ENCODE measurements around the gene POGZ. TPM values are rescaled to one million over a fixed set of nuclear protein-coding genes. Genes with fewer than 3 reads are reported as not detected.

POGZ gene
- total and polyA plus RNA-seq, 2 of the 4 experiments (the other 2 are of a cell fraction) = 20.8 to 33.5 TPM

DNA sequence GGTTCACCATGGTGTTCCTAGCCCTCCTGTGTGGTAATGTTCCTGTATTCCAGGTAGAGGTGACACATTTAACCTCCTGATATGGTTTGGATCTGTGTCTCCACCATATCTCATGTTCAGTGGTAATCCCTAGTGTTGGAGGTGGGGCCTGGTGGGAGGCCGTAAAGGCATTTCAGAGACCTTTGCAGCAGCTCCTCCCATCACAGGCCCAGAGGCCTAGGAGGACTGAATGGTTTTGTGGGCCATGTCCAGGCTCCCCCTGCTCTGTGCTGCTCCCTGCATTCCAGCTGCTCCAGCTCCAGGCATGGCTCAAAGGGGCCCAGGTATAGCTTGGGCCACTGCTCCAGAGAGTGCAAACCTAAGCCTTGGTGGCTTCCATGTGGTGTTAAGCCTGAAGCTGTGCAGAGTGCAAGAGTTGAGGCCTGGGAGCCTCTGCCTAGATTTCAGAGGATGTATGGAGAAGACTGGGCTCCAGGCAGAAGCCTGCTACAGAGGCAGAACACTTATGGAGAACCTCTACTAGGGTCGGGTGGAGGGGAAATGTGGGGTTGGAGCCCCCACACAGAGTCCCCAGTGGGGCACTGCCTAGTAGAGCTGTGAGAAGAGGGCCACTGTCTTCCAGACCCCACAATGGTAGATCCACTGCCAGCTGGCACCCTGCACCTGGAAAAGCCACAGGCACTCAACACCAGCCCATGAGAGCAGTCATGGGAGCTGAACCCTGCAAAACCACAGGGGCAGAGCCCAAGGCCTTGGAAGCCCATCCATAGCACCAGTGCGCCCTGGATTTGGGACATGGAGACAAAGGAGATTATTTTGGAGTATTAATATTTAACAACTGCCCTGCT, 96.8 kb downstream of the POGZ start:
- no TSS peak for BruUV-seq (replicated peaks)
- H3K9ac ChIP-seq (ENCODE audit: low read depth, low read length) = no peak overlapping the region
- intact Hi-C loops (cut with micrococcal nuclease) (no loop called here), in situ Hi-C loops (cut with MboI; ENCODE audit: low sequenced_read_pairs) (no loop called here), dilution Hi-C loops (cut with HindIII; ENCODE audit: low sequenced_read_pairs, unreplicated experiment) (no loop called here)
- H4K91ac ChIP-seq (ENCODE audit: insufficient read depth, low read depth, low read length) = no peak overlapping the region
- no peak overlapping the region for H3K4me2 ChIP-seq (ENCODE audit: low read depth, low read length)
- ChIA-PET POLR2A (ENCODE audit: unreplicated experiment) (no interaction called here), CTCF (no interaction called here)
- no peak overlapping the region for H3K56ac ChIP-seq (ENCODE audit: extremely low read depth, insufficient read depth, low read length)
- H3K36me3 ChIP-seq (ENCODE audit: control insufficient read depth, insufficient read depth, low read length) = peaks cover 39% of the 10 kb centered on the region
- DNase-seq = no peak
- WGBS, 2 experiments (ENCODE audit: extremely low coverage in 2 of 2, insufficient read length in 1 of 2) = no CpG with 5 or more reads among the region's 3 CpGs
- TF ChIP-seq POLR2A (IDR thresholded peaks at IDR 0.05; ENCODE audit: low read depth, low read length) (no peak), NFE2L2 (IDR thresholded peaks at IDR 0.05; ENCODE audit: low read depth, low read length) (no peak), FOS (IDR thresholded peaks at IDR 0.05; ENCODE audit: low read depth, low read length) (no peak), RAD21 (IDR thresholded peaks at IDR 0.05; ENCODE audit: low read length) (no peak), BHLHE40 (IDR thresholded peaks at IDR 0.05; ENCODE audit: low read depth, low read length) (no peak), RFX5 (IDR thresholded peaks at IDR 0.05; ENCODE audit: low read depth, low read length) (no peak), MXI1 (IDR thresholded peaks at IDR 0.05; ENCODE audit: borderline replicate concordance, low read depth, low read length) (no peak), CHD1 (IDR thresholded peaks at IDR 0.05; ENCODE audit: low read depth, low read length) (no peak), MAFK (IDR thresholded peaks at IDR 0.05; ENCODE audit: low read depth, low read length) (no peak), CTCF (conservative IDR thresholded peaks at IDR 0.05; ENCODE audit: low read depth, low read length) (no peak), ELK1 (IDR thresholded peaks at IDR 0.05; ENCODE audit: borderline replicate concordance, low read depth, low read length) (no peak), USF2 (IDR thresholded peaks at IDR 0.05; ENCODE audit: low read depth, low read length) (no peak), MAZ (IDR thresholded peaks at IDR 0.05; ENCODE audit: borderline replicate concordance, low read depth, low read length) (no peak), RCOR1 (IDR thresholded peaks at IDR 0.05; ENCODE audit: insufficient replicate concordance, low read length) (no peak), SMC3 (IDR thresholded peaks at IDR 0.05; ENCODE audit: low read depth, low read length) (no peak), CEBPB (IDR thresholded peaks at IDR 0.05; ENCODE audit: low read depth, low read length) (no peak)
- H3K9me1 ChIP-seq (ENCODE audit: insufficient read depth, low read length) = peaks cover 5% of the 10 kb centered on the region; the same call in 1 of the 2 replicates
- H3K18ac ChIP-seq (ENCODE audit: low read depth, low read length) = no peak overlapping the region
- no peak overlapping the region for H2AK5ac ChIP-seq (ENCODE audit: low read depth, low read length)
- H2AFZ ChIP-seq (replicated peaks; ENCODE audit: low read length, poor library complexity) = no peak overlapping the region
- no peak overlapping the region for H2AK9ac ChIP-seq (replicated peaks; ENCODE audit: low read depth, low read length, poor library complexity)
- H4K20me1 ChIP-seq (ENCODE audit: insufficient read depth, low read length) = no peaks in the 10 kb centered on the region
- H2BK5ac ChIP-seq (ENCODE audit: low read depth, low read length, poor library complexity, severe bottlenecking) = no peak overlapping the region
- H4K8ac ChIP-seq (ENCODE audit: low read depth in 2 of 2, low read length in 2 of 2) = no peak overlapping the region
- no peak overlapping the region for H2BK20ac ChIP-seq (ENCODE audit: low read depth, low read length)
- H3K79me1 ChIP-seq (ENCODE audit: low read depth in 1 of 2, low read length in 2 of 2) = no peaks in the 10 kb centered on the region
- H3K14ac ChIP-seq (replicated peaks; ENCODE audit: low read depth, low read length) = no peak overlapping the region
- H2BK120ac ChIP-seq (ENCODE audit: low read depth, low read length) = no peak overlapping the region
- H3K4me3 ChIP-seq (ENCODE audit: insufficient read depth, low read depth, low read length) = no peak overlapping the region
- H3K27me3 ChIP-seq (ENCODE audit: control insufficient read depth, insufficient read depth, low read length) = no peaks in the 10 kb centered on the region
- H3K9me3 ChIP-seq (ENCODE audit: control insufficient read depth, insufficient read depth, low read length) = peaks cover 9% of the 10 kb centered on the region
- no peak overlapping the region for H3K23ac ChIP-seq (ENCODE audit: low read depth, low read length)
- no peak overlapping the region for H4K5ac ChIP-seq (ENCODE audit: low read depth, low read length)
- H2BK15ac ChIP-seq (ENCODE audit: low read depth, low read length) = no peak overlapping the region
- H3K4ac ChIP-seq (ENCODE audit: low read depth, low read length) = no peak overlapping the region
- H3K4me1 ChIP-seq (ENCODE audit: control insufficient read depth, insufficient read depth, low read length) = no peaks in the 10 kb centered on the region
- no peak overlapping the region for H3K27ac ChIP-seq (ENCODE audit: insufficient read depth, low read length)
- ATAC-seq (ENCODE audit: low read depth) = no peak

Measured in IMR-90 (cell line).